Hypothalamus (tissue), 51 donors: ENCODE results near the gene MTHFD1L.

ENCODE experiments used
- DNase-seq, 51 donors: peaks; one replicate each; lab custom pipeline; 2025; lab: John Stamatoyannopoulos, UW

MTHFD1L gene

GRCh38 chr6:150930841-150931240 is 65.3 kb downstream of the MTHFD1L start:
- DNase-seq: no peak

- DNase-seq: no peak
These were observed 65.9 kb downstream of the MTHFD1L start for GRCh38 chr6:150931405-150931804.

GRCh38 chr6:150932996-150933395 is 67.5 kb downstream of the MTHFD1L start:
- DNase-seq: no peak

- no peak for DNase-seq
These were observed 68.9 kb downstream of the MTHFD1L start for GRCh38 chr6:150934380-150934779.

- no peak for DNase-seq
These were observed 70.6 kb downstream of the MTHFD1L start for GRCh38 chr6:150936021-150936555.

- no peak for DNase-seq
These were observed 71.8 kb downstream of the MTHFD1L start for GRCh38 chr6:150937132-150937906.

GRCh38 chr6:150939399-150939798 is 73.9 kb downstream of the MTHFD1L start:
- no peak for DNase-seq

- no peak for DNase-seq
These were observed 75.4 kb downstream of the MTHFD1L start for GRCh38 chr6:150940941-150941340.

- DNase-seq: no peak
These were observed 84.0 kb downstream of the MTHFD1L start for GRCh38 chr6:150949526-150949925.

GRCh38 chr6:150953851-150954250 is 88.3 kb downstream of the MTHFD1L start:
- no peak for DNase-seq

GRCh38 chr6:150959166-150959565 is 93.7 kb downstream of the MTHFD1L start:
- DNase-seq: no peak

GRCh38 chr6:150962436-150962835 is 96.9 kb downstream of the MTHFD1L start:
- no peak for DNase-seq

- DNase-seq: no peak
These were observed 99.3 kb downstream of the MTHFD1L start for GRCh38 chr6:150964765-150965164.

GRCh38 chr6:150966786-150967185 is 101.3 kb downstream of the MTHFD1L start:
- no peak for DNase-seq

- no peak for DNase-seq
These were observed 101.9 kb downstream of the MTHFD1L start for GRCh38 chr6:150967381-150967780.

- no peak for DNase-seq
These were observed 102.4 kb downstream of the MTHFD1L start for GRCh38 chr6:150967910-150968309.

GRCh38 chr6:150969901-150970300 is 104.4 kb downstream of the MTHFD1L start:
- no peak for DNase-seq

GRCh38 chr6:150971219-150971618 is 105.7 kb downstream of the MTHFD1L start:
- no peak for DNase-seq

- DNase-seq: no peak
These were observed 109.6 kb downstream of the MTHFD1L start for GRCh38 chr6:150975136-150975535.

GRCh38 chr6:150977281-150977680 is 111.8 kb downstream of the MTHFD1L start:
- no peak for DNase-seq

- no peak for DNase-seq
These were observed 113.1 kb downstream of the MTHFD1L start for GRCh38 chr6:150978624-150979023.

GRCh38 chr6:150979826-150980350 is 114.4 kb downstream of the MTHFD1L start:
- no peak for DNase-seq
